Frontal cortex (tissue), 4 donors: ENCODE measurements around the gene CD300LD. TPM values are rescaled to one million over a fixed set of nuclear protein-coding genes. Genes with fewer than 3 reads are reported as not detected.
"Not testable (repeated sequence)": the region's sequence is repeated elsewhere in the genome, so short reads cannot be mapped to it uniquely, and the experiment has no call there.

Experiments
- DNase-seq, 2 donors: peaks; one replicate each; pipeline ENCODE4 v3.0.0; 2012; ENCODE audit warnings: low spot score in 2 of 2
- FAIRE-seq: peaks from 2 replicates; lab custom pipeline; 2012; peaks lifted over from hg19 to GRCh38; lab: Jason Lieb, UNC
- total RNA-seq: library from RNA; depleted of rRNA; stranded (reverse); fragments of >200 nt; gene quantifications from one replicate; pipeline ENCODE4 v1.2.3, GENCODE V29; 2014
- donor health status: control.
- donor health status: control.
- donor health status: control.

Gene CD300LD
- total RNA-seq, 1 donor from 2014 or later, result not detected

- DNase-seq (no peak), FAIRE-seq (no peak)
Measured at GRCh38 chr17:74578979-74579378, 13.1 kb downstream of the CD300LD start.

- FAIRE-seq, result no peak
Measured at GRCh38 chr17:74574489-74575142, 17.5 kb downstream of the CD300LD start.

GRCh38 chr17:74573635-74574034 lies 18.4 kb downstream of the CD300LD start:
- not testable (repeated sequence) for DNase-seq, FAIRE-seq

More at GRCh38 chr17:74574489-74575142, 17.5 kb downstream of the CD300LD start:
- no peak for DNase-seq

GRCh38 chr17:74573169-74573568 lies 18.9 kb downstream of the CD300LD start:
- DNase-seq, result no peak
- no peak for FAIRE-seq

GRCh38 chr17:74571621-74572270 lies 20.3 kb downstream of the CD300LD start:
- FAIRE-seq (no peak), DNase-seq (no peak)

GRCh38 chr17:74569020-74570003 lies 22.8 kb downstream of the CD300LD start:
- FAIRE-seq (no peak), DNase-seq (no peak)

GRCh38 chr17:74568106-74568873 lies 23.8 kb downstream of the CD300LD start:
- DNase-seq (no peak), FAIRE-seq (no peak)

- FAIRE-seq (no peak), DNase-seq (no peak)
Measured at GRCh38 chr17:74567397-74567796, 24.7 kb downstream of the CD300LD start, which contains the start of gene CD300H. Gene CD300H, minus strand, starts transcription at chr17:74567509.

- DNase-seq (no peak), FAIRE-seq (no peak)
Measured at GRCh38 chr17:74566132-74566753, 25.8 kb downstream of the CD300LD start.

- DNase-seq, result no peak
- no peak for FAIRE-seq
Measured at GRCh38 chr17:74565126-74565525, 27.0 kb downstream of the CD300LD start.

GRCh38 chr17:74563358-74563757 lies 28.7 kb downstream of the CD300LD start:
- FAIRE-seq (no peak), DNase-seq (no peak)

GRCh38 chr17:74561586-74561985 lies 30.5 kb downstream of the CD300LD start:
- no peak for DNase-seq
- FAIRE-seq, result no peak

GRCh38 chr17:74558882-74559519 lies 33.1 kb downstream of the CD300LD start:
- no peak for DNase-seq
- no peak for FAIRE-seq

GRCh38 chr17:74558402-74558801 lies 33.7 kb downstream of the CD300LD start:
- not testable (repeated sequence) for DNase-seq, FAIRE-seq

- no peak for FAIRE-seq
Measured at GRCh38 chr17:74555427-74555940, 36.6 kb downstream of the CD300LD start.

GRCh38 chr17:74554909-74555308 lies 37.2 kb downstream of the CD300LD start:
- DNase-seq (no peak), FAIRE-seq (no peak)

More at GRCh38 chr17:74555427-74555940, 36.6 kb downstream of the CD300LD start:
- no peak for DNase-seq

- FAIRE-seq (no peak), DNase-seq (no peak)
Measured at GRCh38 chr17:74552037-74552436, 40.0 kb downstream of the CD300LD start.

GRCh38 chr17:74550602-74551001 lies 41.5 kb downstream of the CD300LD start:
- no peak for DNase-seq
- FAIRE-seq, result no peak
